GM18505 (cell line): ENCODE measurements around the gene COX4I2.
A peak's percentile ranks its signal among the peaks of the same experiment; 100 is the strongest.

Experiments used
- ATAC-seq: cut with Tn5 transposase; IDR thresholded peaks from one replicate; pipeline ENCODE4 v1.9.1; 2021; ENCODE audit not compliant: unreplicated experiment
- POLR2A ChIP-seq: IDR thresholded peaks from 4 replicates; pipeline ENCODE4 v1.6.1; 2011; ENCODE audit warnings: borderline replicate concordance; ENCODE audit not compliant: insufficient read depth, insufficient read length; ENCODE audit errors: extremely low read depth

Gene COX4I2

DNA sequence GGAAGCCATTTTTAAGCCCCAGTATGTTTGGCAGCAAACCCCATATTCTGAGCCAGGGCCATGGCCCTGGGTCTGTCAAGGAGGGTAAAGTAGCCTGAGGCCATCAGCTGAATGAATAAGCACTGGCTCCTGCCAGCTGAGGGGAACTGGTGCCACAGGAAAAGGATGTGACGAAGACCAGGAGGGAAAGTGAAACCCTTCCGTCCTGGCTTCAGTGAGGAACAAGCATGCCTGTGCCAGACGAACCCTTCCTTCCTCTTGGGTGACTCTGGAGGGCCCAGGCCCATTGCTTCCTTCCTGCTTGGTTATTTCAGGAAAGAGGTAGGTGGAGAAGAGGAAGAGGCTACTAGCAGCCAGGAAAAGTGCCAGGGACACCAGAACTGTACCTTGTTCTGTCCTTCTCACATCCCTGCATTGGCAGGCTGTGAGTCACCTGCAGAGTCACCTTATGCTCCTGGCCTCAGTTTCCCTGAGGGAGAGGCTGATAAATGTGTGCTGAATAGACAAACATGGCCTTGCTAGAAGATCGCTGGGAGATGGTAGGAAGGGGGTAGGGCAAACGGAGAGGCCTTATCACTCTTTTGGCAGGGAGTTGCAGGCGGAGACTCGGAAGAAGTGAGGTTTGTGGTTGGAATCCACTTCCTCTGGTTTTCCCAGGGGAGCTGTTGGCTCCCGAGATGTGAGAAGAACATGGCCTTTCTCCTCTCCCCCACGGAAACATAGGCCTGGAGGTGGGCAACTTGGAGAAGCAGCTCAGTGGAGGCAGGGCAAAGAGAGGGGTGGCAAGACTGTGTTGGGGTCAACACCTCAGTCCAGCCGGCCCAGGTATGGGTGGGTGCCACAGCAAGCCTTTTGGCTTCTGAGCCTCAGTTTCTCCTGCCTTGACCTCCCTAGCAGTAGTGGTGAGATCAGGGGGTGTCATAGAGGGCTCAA is 37.4 kb downstream of the COX4I2 start:
- ATAC-seq: peak; percentile 55
- peak; percentile 47 for TF ChIP-seq POLR2A

DNA sequence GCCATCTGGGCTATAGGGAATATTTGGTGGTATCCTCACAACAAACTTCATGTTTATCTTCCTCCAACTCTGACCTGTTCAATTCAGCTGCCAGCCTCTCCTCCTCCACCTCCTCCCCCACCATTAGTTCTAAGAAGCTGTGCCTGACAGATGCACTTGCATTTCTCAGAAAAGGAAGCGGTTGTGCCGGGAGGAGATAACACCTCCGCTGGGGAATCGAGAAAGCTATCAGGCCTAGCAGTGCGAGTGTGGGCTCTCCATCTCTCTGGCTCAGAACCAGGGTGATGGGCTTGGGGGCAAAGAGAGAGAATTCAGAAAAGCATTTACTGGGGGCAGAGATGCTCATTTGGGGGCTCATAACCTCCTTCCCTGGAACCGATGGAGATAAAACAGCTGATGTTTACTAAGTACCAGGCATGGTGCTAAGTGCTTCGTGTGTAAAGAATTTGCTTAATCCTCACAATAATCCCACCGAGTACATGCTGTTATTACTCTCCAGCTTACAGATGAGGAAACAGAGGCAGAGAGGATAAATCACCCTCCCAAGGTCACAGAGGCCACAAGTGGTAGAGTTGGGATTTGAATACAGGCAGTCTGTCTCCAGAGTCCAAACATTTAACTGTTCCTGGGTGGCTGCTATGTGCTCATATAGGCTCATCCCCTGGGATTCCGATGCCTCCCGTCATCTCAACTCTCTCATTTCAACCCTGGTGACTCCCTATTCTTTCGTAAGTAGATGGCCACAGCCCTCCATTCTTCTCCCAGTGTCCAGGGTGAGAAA is 38.3 kb downstream of the COX4I2 start:
- ATAC-seq: peak; percentile 39
- no peak for TF ChIP-seq POLR2A

DNA sequence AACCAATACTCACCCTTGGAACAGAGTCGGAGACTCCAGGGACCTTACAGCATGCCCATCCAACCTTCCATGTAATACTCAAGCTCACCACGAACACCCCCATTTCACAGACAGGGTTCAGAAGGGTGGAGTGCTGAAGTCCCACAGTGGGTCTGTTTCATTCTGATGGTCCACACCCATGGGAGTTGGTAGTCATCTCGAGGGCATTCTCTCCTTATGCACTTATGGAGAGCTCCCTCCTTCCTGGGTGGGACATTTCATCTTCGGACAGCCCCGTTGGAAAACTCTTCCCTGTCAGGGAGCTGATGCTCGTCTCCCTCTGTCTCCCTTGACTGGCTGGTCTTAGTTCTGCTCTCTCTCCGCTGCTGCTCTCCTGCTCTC is 38.9 kb downstream of the COX4I2 start:
- no peak for ATAC-seq
- no peak for TF ChIP-seq POLR2A

DNA sequence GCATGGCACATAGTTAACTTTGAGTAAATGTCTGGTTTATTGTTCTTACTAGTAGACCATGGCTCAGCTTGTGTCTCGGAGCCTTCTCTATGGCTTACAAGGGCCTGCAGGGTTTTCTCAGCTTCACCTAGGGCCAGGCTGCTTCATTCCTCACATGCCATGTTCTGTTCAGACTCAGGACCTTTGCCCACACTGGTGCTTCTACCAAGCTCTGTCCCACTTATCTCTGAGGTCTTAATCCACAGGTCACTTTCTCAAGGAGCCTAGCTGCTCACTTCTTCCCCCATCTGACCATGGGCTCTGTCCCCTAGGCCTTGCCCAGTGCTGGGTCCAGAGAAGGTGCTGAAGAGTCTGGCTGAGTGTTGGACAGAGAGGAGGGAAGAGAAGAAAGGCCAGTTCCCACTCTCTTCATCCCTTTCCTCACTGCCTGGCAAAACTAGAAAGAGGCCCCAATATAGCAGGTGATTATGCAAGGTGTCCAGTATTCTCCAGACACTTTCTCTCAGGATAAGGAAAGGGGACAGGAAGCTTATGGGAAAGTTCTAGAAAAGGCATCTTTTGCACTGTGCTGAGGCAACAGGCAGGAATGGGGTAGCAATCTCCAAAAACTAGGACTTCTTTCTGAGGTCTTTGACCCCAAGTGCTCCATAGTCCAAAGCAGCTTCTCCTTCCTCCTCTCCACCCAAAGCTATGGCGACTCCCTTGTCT is 40.0 kb downstream of the COX4I2 start:
- TF ChIP-seq POLR2A: no peak
- no peak for ATAC-seq

DNA sequence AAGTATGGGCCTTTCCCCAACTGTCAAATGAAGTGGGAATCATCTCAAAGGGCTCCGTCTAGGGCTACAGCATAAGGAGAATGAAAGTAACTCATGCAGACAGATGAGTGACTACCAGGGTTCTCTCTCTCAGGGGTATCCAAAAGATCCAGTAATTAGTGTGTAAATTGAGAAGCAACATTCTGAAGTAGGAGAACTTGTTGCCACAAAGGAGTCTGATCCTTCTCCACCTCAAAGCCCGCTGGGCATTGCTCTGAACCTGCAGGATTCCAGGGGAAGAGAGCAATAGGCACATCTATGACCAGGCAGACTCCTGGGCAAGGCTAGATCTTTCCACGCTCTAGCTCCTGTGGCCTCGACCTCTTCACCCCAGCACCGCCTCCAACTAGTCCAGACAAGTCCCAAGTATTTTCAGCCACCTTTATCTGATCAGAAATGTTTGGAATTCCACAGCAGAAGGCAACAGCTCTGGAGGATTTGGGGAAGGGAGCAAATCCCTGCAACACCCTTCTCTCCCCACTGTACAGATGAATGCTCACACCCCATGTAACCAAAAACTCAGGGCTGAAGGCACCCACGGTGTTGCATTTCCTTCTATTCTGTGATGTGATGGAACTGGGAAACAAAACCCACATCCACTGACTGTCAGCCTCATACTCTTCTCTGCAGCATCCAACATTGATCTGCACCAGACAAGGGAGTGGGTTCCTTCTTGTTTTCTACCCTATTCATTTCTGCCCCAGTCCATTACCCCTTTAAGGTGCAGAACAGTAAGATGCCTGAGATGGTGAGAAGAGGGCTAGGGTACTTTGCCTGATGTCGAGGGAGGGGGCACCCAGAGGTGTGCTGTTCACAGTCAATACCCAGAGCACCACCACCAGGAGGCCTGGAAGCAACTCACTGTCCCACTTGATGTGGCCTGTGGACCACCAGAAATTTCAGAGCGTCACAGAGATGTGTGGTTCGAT is 41.0 kb downstream of the COX4I2 start:
- TF ChIP-seq POLR2A: no peak

DNA sequence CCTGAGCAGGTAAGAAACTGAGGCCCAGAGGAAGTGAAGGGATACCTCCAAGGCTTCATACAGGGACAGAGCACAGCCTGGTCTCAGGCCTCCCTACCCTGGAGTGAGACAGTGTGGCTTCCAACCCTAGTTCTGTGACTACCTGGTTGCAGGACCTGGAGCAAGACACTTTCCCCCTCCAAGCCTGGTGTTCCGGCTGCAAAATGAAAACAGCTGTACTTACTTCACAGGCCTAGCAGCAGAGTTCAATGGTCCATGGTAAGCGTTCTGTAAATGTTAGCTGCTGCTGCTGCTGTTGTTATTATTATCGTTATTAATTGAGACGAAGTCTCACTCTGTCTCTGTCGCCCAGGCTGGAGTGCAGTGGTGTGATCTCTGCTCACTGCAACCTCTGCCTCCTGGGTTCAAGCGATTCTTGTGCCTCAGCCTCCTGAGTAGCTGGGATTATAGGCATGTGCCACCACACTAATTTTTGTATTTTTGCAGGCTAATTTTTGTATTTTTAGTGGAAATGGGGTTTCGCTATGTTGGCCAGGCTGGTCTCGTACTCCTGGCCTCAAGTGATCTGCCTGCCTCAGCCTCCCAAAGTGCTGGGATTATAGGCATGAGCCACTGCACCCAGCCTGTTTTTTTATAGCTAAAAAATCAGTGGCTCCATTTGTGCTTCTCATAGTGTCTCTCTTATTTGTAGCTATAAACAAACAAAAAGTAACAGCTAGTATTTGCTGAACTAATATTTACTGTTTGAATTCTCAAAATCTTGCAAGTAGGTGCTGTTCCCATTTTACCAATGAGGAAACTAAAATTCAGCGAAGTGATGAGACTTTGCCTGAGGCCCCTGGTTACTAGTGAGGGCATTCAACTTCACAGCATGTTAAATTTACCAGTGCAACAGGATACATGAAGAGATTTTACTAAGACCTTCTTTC is 41.9 kb downstream of the COX4I2 start:
- ATAC-seq: no peak
- no peak for TF ChIP-seq POLR2A

More for the DNA sequence above, 41.0 kb downstream of the COX4I2 start:
- ATAC-seq: no peak

DNA sequence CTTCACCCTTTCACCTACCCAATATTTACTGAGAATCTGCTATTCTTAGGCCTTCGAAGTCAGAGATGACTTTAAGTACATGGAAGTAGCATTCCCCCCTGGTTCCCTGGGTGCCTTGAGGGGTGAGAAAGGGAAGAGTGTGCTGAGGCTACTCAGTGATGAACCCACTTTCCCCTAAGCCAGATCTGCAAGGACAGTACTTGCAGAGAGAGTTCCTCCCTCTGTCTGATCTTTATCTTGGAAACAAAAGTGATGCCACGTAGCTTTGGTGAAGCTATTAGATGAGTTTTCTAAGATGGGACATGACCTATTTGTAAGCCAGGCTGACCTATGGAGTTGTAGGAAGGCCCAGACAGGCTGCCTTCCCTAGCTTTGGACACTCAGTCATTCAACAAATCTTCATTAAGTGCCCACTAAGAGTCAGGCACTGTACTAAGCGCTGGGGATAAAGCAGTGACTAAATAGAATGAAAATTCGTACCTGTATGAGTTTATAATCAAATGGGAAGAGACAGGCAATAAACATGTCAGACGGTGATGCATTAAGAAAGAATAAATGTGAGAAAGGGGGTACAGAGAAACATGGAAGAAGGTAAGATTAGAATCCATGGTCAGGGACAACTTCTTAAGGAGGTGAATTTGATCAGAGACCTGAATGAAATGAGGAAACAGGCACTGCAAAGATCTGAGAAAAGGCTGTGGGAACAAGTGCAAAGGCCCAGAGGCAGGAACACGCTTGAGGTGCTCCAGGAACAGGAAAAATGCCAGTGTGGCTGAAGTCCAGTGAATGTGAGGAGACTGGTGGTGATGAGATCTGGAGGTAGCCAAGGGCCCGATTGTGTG is 42.8 kb downstream of the COX4I2 start:
- no peak for TF ChIP-seq POLR2A
- no peak for ATAC-seq

DNA sequence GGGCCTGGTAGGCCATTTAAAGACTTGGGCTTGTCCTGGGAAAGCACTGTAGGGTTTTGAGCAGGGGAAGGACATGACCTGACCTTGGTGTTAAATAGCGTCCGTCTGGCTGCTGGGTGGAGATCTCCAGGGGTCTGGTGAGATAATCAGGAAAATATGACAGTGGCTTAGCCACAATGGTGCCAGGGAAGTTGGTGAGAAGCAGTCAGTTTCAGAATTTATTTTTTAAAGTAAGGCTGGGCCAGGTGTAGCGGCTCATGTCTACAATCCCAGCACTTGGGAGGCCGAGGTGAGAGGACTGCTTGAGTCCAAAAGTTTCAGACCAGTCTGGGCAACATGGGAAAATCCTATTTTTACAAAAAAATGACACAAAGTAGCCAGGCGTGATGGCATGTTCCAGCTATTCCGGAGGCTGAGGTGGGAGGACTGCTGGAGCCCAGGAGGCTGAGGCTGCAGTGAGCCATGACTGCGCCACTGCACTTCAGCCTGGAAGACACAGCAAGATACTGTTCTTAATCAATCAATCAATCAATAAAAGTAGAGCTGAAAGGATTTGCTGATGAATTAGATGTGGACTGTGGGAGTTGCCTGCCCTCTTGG is 43.5 kb downstream of the COX4I2 start:
- no peak for ATAC-seq

DNA sequence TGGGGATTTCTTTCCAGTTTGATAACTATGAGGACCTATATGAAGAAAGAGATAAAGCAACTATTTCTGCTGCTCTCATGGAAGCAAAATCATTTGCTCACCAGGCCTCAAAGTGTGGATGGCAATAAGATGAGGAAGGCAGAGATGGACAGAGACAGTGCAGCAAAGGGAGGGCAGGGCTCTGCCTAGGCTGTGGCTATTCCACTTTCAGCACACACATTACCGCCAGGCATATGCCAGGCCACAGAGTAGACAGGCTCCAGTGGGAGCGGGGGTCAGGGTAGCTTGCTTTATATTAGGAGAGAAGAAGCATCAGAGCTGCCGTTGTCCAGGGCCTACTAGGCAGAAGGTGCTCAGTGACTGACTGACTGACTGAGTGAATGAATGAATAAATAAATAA is 44.1 kb downstream of the COX4I2 start:
- no peak for TF ChIP-seq POLR2A
- ATAC-seq: no peak

More for the DNA sequence above, 43.5 kb downstream of the COX4I2 start:
- TF ChIP-seq POLR2A: no peak

DNA sequence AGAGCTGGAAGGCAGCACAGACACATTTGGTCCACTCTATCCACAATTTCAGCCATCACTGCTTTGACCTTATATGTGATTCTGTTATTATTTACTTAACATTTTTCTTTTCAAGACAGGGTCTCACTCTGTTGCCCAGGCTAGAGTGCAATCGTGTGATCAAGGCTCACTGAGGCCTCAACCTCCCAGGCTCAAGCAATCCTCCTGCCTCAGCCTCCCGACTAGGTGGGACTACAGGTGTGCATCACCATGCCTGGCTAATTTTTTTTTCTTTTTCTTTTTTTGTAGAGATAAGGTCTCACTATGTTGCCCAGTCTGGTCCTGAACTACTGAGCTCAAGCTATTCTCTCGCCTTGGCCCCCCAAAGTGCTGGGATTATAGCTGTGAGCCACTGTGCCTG is 44.6 kb downstream of the COX4I2 start:
- no peak for ATAC-seq

More for the DNA sequence above, 44.6 kb downstream of the COX4I2 start:
- no peak for TF ChIP-seq POLR2A
